BE2C (cell line): ENCODE data around the gene ATG9A.
A peak's percentile ranks its signal among the peaks of the same experiment; 100 is the strongest.

Experiments
- DNase-seq: peaks from one replicate; pipeline ENCODE4 v3.0.0-alpha.2; 2020
- H3K27me3 ChIP-seq: fragments of 250-450 bp; sonication (Bioruptor Pico); 2 replicates; pipeline ENCODE4 v1.5.1; 2020; ENCODE audit warnings: mild to moderate bottlenecking
- H3K36me3 ChIP-seq: fragments of 250-450 bp; sonication (Bioruptor Pico); 2 replicates; pipeline ENCODE4 v1.5.1; 2020; ENCODE audit warnings: mild to moderate bottlenecking
- H3K4me1 ChIP-seq: fragments of 250-450 bp; sonication (Bioruptor Pico); 2 replicates; pipeline ENCODE4 v1.5.1; 2020
- H3K4me3 ChIP-seq: 2 replicates; pipeline ENCODE4 v1.5.1; 2011; ENCODE audit warnings: low read depth, low read length
- H3K9me3 ChIP-seq: fragments of 250-450 bp; sonication (Bioruptor Pico); 2 replicates; pipeline ENCODE4 v1.5.1; 2020
- TF ChIP-seq, protein P1 (sequence below): IDR thresholded peaks from 2 replicates; pipeline ENCODE4 v1.5.1; 2012; ENCODE audit warnings: mild to moderate bottlenecking, low read depth, low read length

Gene ATG9A

DNA sequence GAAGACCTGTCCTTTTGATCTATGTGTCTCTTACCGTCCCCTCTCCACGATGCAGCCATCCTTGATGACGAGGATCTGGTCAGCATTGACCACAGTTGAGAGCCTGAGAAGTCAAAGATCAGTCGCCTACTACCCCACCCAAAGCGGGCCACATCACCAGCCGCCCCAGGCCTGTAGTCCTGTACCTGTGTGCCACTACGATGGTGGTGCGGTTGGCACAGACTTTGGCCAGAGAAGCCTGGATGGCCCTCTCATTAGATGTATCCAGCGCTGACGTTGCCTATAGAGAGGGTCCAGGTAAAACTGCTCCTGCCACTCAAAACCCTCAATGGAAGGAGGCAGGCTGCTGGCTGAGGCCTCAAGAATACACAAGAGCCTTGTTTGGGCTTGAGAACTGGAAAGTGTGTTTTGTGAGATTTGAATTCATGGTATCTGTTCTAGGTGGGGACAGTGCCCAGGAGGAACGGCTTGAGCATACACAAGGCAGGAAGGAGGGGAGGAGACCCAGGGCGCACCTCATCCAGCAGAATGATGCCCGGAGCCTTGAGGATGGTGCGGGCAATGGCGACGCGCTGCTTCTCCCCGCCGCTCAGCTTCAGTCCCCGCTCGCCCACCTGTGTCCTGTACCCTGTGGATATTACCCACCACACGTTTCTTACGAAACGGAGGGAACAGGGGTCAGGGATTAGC is 19.1 kb downstream of the ATG9A start:
- Histone ChIP-seq H3K4me1 (peaks cover 11% of the 10 kb centered on the region), H3K9me3 (no peaks in the 10 kb centered on the region), H3K4me3 (no peak overlapping the region), H3K27me3 (no peaks in the 10 kb centered on the region), H3K36me3 (peaks cover 54% of the 10 kb centered on the region)
- no peak for DNase-seq
- TF ChIP-seq, protein P1, sequence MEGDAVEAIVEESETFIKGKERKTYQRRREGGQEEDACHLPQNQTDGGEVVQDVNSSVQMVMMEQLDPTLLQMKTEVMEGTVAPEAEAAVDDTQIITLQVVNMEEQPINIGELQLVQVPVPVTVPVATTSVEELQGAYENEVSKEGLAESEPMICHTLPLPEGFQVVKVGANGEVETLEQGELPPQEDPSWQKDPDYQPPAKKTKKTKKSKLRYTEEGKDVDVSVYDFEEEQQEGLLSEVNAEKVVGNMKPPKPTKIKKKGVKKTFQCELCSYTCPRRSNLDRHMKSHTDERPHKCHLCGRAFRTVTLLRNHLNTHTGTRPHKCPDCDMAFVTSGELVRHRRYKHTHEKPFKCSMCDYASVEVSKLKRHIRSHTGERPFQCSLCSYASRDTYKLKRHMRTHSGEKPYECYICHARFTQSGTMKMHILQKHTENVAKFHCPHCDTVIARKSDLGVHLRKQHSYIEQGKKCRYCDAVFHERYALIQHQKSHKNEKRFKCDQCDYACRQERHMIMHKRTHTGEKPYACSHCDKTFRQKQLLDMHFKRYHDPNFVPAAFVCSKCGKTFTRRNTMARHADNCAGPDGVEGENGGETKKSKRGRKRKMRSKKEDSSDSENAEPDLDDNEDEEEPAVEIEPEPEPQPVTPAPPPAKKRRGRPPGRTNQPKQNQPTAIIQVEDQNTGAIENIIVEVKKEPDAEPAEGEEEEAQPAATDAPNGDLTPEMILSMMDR, result no peak

DNA sequence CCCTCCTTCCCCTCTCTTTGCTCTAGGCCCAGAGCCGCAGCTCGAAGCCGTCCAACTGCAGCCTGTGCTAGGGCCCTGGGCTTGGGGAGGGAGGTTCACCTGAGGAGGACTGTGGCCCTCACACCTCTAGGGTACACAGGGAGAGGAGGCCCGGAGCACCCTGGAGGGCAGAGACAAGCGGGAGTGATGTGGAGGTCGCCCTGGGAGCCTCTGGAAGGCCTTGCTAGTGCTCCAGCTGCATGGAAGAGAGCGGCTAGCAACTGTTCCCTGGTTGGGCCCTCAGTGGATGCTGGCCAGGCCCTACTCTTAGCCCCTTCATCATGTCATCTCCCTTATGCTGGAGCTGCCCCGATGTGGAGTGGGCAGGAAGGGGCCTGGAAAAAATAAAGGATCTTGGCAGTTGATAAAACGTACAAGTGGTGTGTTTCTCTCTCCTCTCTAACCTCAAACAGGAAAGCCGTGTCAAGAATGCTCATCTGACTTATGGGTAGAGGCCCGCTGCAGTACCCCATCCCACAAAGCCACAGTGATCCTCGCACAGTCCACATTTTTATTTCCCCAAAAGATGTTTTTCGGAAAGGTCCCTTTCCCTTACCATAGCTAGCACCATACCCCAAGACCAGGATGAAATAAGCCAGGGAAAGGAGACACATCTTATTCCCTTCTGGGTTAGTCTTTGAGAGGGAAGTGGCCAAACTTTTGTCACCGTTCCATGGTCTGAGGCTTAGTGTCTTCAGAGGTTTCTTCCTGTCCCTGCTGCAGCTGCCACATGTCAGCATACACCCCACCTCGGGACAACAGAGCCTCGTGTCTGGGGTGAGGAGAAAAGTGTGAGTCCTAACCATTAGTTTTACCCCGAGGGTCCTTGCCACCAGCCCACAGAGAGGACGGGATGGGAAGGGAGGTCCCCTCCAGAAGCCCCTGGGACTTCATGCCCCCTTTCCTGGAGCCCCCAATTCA is 19.9 kb downstream of the ATG9A start:
- peaks cover 46% of the 10 kb centered on the region for H3K36me3 ChIP-seq

DNA sequence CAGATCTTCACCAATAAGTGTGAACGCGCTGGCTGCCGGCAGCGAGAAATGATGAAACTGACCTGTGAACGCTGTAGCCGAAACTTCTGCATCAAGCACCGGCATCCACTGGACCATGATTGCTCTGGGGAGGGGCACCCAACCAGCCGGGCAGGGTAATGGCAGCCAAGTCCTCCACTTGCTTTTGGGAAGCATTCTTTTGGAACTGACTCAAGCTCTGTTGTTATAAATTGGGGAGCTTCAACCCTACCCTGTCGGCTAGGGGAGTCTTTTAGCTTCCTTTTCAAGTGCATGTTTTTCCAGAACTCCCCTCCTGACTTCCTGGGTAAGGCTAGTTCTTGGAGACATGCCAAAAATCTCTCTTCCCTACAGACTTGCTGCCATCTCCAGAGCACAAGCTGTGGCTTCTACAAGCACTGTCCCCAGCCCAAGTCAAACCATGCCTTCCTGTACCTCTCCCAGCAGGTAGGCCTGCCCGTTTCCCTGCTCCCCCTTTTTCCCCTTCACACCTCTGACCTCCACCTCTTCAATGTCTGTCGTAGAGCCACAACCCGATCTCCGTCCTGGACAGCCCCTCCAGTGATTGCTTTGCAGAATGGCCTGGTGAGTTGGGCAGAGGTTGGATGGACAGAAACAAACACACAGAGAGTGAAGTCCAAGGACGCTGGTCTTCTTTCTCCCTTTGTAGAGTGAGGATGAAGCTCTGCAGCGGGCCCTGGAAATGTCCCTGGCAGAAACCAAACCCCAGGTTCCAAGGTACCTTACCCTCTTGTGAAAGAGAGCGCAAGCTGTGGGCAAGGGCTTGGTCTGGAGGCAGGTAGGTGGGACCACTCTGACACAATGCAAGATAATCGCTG is 21.3 kb downstream of the ATG9A start:
- no peaks in the 10 kb centered on the region for H3K27me3 ChIP-seq
- H3K9me3 ChIP-seq, result no peaks in the 10 kb centered on the region
- peaks cover 32% of the 10 kb centered on the region for H3K36me3 ChIP-seq
- TF ChIP-seq, protein P1, result no peak
- DNase-seq, result no peak
- H3K4me3 ChIP-seq, result peak overlapping the region; percentile 71
- peaks cover 11% of the 10 kb centered on the region for H3K4me1 ChIP-seq

More for the DNA sequence above, 19.9 kb downstream of the ATG9A start:
- no peak for DNase-seq
- Histone ChIP-seq H3K4me1 (peaks cover 11% of the 10 kb centered on the region), H3K27me3 (no peaks in the 10 kb centered on the region), H3K4me3 (no peak overlapping the region), H3K9me3 (no peaks in the 10 kb centered on the region)
- TF ChIP-seq, protein P1, result no peak

DNA sequence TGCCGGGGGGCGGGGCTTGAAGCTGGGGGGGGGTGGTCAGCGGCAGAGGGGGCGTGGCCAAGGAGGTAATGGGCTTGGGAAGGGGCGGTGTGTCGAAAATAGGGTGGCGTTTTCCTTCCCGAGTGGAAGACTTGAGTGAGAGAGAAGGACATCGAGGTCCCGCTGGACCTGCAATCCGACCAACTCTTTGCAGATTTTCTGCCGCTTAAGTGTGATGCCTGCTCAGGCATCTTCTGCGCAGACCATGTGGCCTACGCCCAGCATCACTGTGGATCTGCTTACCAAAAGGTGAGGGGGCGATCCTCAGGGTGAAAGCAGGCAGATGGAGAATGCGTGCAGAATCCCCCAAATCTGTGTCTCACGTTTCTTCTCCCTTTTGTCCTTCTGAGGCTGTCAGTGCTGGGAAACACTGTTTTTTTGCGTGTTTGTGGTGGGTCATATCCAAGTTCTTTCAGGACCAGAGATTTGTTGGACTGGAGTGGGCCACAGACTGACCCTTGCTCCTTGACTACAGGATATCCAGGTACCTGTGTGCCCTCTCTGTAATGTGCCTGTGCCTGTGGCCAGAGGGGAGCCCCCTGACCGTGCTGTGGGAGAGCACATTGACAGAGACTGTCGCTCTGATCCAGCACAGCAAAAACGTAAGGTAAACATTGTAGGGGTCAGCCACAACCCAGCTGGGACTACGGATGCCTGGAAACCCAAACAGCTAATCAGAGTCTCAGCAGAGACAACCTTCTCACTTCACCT is 22.1 kb downstream of the ATG9A start:
- no peak for DNase-seq
- TF ChIP-seq, protein P1, result no peak
- peaks cover 25% of the 10 kb centered on the region for H3K36me3 ChIP-seq
- H3K9me3 ChIP-seq, result no peaks in the 10 kb centered on the region
- peaks cover 11% of the 10 kb centered on the region for H3K4me1 ChIP-seq
- H3K4me3 ChIP-seq, result peak overlapping the region; percentile 71
- no peaks in the 10 kb centered on the region for H3K27me3 ChIP-seq

DNA sequence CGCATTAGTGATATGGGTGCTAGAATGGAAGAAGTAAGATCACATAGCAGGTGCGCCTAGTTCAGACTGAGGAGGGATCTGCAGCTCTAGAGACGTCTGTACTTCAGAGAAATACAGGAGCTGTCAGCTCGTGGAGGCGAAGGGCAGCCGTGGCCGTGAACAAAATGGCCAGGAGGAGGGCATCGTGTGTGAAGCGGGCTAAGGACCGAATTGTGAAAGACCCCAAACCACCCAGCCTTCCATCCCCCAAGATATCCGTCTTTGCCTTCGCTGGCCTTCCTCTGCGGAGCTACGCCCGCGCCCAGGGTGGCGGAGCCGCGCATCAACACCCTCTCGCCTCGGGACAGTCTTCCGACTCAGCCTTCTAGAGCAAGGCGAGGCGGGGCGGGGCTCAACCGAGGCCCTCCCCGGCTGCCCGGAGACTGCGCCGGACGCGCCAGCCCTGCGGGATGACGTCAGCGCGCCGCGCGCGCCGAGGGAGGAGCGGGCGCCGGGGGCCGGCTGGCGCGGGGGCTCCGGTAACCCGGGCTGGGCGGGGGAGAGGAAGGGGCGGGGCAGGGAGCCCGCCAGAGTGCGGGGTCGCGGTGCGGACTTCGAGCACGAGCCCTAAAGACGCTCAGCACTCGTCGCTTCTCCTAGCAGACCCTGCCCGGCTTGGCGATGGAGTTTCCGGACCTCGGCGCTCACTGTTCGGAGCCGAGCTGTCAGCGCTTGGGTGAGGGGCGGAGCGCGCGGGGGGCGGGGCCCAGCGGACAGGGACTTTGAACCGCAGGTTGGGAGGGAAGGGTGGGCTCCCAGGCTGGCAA is 22.9 kb downstream of the ATG9A start, which contains the start of gene ZFAND2B:
Gene ZFAND2B (plus strand): TSS at position 455 of the 806 bp plus-strand sequence. CDS start 206 bp downstream, at position 661.
- DNase-seq, result peak; percentile 97
- TF ChIP-seq, protein P1, result 0 out of 2 replicates have a peak, but pooled peaks have one; percentile 13
- H3K9me3 ChIP-seq, result no peaks in the 10 kb centered on the region

More for the DNA sequence above, 22.9 kb downstream of the ATG9A start, which contains the start of gene ZFAND2B:
- H3K27me3 ChIP-seq, result no peaks in the 10 kb centered on the region
- H3K4me3 ChIP-seq, result peak within 1 kb of the TSS; percentile 71
- H3K4me1 ChIP-seq, result peaks cover 11% of the 10 kb centered on the region
- H3K36me3 ChIP-seq, result peaks cover 20% of the 10 kb centered on the region
